ENCODE results near the gene CXCR3. TPM values are rescaled to one million over a fixed set of nuclear protein-coding genes. Genes with fewer than 3 reads are reported as not detected.

The CXCR3 gene
- total and polyA plus RNA-seq, 10 of the 15 experiments (the other 5 are each of a cell fraction or from before 2014, with no cell fraction given), result 1.4 to 48.2 (median 15.7) TPM

DNA sequence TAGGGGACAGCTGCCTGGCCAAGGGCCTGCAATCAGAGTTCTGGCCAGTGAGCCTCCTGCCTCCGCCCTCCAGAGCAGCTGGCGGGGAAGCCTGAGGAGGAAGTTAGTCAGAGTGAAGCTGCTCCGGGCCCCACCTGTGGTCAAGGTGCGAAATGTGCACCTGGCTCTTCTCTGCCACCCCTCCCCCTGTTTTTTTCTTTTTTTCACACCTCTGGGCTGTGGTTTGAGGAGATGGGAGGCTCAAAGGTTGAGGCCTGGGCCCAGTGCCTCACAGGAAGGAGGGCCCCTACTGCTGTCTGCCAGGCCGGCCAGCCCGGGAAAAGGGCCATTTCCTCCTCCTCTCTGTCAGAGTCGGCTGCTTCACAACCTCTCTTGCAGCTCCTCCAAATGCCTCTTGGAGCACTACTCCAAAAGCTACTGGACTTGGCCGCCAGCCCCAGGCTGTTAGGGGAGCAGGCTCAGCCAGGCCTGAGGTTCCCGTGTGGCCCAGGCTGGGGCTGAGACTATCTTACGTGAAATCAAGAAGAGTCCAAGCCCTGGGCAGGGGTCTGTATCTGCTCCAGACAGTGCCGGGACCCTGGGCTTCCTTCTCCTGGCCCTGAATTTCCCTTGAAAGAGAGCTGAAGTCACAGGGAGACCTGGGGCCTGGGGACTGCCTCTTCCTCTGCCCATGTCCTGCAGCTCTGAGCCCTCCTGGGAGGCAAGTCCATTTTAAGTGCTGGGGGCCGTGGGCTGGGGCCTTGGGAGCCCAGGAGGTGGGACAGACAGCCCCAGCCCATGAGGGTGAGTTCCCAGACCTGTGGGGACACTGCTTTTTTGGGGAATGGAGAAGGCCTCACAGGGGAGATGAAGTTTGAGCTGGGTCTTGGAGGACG is 4.5 kb upstream of the CXCR3 start:
- H3K9ac ChIP-seq (ENCODE audit: control insufficient read depth, insufficient read depth, low read length), result peak overlapping the region; percentile 66
- ChIA-PET RAD21 (ENCODE audit: unreplicated experiment) (interaction anchor here (0.8 to 6.6 kb wide), 8 partner anchors 9 to 108 kb away, joined by 3 to 44 read pairs (median 5); partner anchors contain the start of gene OGT), POLR2A (interaction anchor here (0.6 to 2.6 kb wide), 9 partner anchors 8 to 114 kb away, joined by 3 to 17 read pairs (median 4); partner anchors contain the start of gene OGT), SMC1A (ENCODE audit: uncharacterized antibody, unreplicated experiment) (interaction anchor here (0.6 to 9.3 kb wide), 10 partner anchors 13 to 274 kb away, joined by 3 to 119 read pairs (median 4); partner anchors contain the start of gene OGT), CTCF (interaction anchor here (0.8 to 3.2 kb wide), 8 partner anchors 9 to 84 kb away, joined by 3 to 16 read pairs (median 4); no protein-coding TSS in a partner anchor)
- peak overlapping the region; percentile 89 for H3K27ac ChIP-seq (ENCODE audit: control insufficient read depth, insufficient read depth)
- H3K4me1 ChIP-seq (ENCODE audit: control insufficient read depth, insufficient read depth, low read length), result peaks cover 56% of the 10 kb centered on the region
- H4K20me1 ChIP-seq (ENCODE audit: control insufficient read depth, insufficient read depth), result no peaks in the 10 kb centered on the region
- 17% methylated on average over 13 of the region's 13 CpGs for WGBS (ENCODE audit: insufficient coverage, insufficient replicate concordance, low lambda C conversion rate, missing lambda C conversion rate)
- H3K4me3 ChIP-seq, result no peak overlapping the region
- peaks cover 4% of the 10 kb centered on the region for H3K79me2 ChIP-seq (ENCODE audit: control insufficient read depth, insufficient read depth, low read length)
- intact Hi-C loops (cut with micrococcal nuclease; ENCODE audit: unreplicated experiment) (loop anchor here (1.0 kb wide), 2 partner anchors 10 to 27 kb away; no protein-coding TSS in a partner anchor), in situ Hi-C loops (cut with MboI) (no loop called here)
- H2AFZ ChIP-seq (ENCODE audit: control insufficient read depth, low read depth, low read length), result no peak overlapping the region
- BruUV-seq (replicated peaks), result no TSS peak
- DNase-seq (ENCODE audit: low read depth, low spot score), result peak; percentile 68
- no peaks in the 10 kb centered on the region for H3K36me3 ChIP-seq (ENCODE audit: control insufficient read depth in 2 of 2, insufficient read depth in 2 of 2, low read length in 1 of 2)
- no peaks in the 10 kb centered on the region; the same call in 1 of the 3 replicates for H3K9me3 ChIP-seq (replicated peaks; ENCODE audit: control insufficient read depth, insufficient read depth, low read length)
- H3K4me2 ChIP-seq (ENCODE audit: control insufficient read depth, insufficient read depth), result peak overlapping the region; percentile 64
- peak; percentile 73 for FAIRE-seq
- ATAC-seq, result peak; percentile 70
- no peaks in the 10 kb centered on the region for H3K27me3 ChIP-seq (replicated peaks in 1 of 2; ENCODE audit: control insufficient read depth in 2 of 2, insufficient read depth in 2 of 2, low read length in 1 of 2)
- no peak for TF ChIP-seq POLR2AphosphoS2 (IDR thresholded peaks at IDR 0.05; ENCODE audit: low read depth, low read length)
- TF ChIP-seq KLF5 (IDR thresholded peaks at IDR 0.05; ENCODE audit: partially characterized antibody), result peak; percentile 29
- TF ChIP-seq NFYB (IDR thresholded peaks at IDR 0.05; ENCODE audit: insufficient read depth, low read depth, low read length), result no peak
- TF ChIP-seq, protein P1, sequence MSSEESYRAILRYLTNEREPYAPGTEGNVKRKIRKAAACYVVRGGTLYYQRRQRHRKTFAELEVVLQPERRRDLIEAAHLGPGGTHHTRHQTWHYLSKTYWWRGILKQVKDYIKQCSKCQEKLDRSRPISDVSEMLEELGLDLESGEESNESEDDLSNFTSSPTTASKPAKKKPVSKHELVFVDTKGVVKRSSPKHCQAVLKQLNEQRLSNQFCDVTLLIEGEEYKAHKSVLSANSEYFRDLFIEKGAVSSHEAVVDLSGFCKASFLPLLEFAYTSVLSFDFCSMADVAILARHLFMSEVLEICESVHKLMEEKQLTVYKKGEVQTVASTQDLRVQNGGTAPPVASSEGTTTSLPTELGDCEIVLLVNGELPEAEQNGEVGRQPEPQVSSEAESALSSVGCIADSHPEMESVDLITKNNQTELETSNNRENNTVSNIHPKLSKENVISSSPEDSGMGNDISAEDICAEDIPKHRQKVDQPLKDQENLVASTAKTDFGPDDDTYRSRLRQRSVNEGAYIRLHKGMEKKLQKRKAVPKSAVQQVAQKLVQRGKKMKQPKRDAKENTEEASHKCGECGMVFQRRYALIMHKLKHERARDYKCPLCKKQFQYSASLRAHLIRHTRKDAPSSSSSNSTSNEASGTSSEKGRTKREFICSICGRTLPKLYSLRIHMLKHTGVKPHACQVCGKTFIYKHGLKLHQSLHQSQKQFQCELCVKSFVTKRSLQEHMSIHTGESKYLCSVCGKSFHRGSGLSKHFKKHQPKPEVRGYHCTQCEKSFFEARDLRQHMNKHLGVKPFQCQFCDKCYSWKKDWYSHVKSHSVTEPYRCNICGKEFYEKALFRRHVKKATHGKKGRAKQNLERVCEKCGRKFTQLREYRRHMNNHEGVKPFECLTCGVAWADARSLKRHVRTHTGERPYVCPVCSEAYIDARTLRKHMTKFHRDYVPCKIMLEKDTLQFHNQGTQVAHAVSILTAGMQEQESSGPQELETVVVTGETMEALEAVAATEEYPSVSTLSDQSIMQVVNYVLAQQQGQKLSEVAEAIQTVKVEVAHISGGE (CRISPR knock-in tag; IDR thresholded peaks at IDR 0.05), result no peak
- no peak for TF ChIP-seq PAX8 (IDR thresholded peaks at IDR 0.05)
- TF ChIP-seq ZSCAN29 (IDR thresholded peaks at IDR 0.05), result no peak
- TF ChIP-seq, protein P2, sequence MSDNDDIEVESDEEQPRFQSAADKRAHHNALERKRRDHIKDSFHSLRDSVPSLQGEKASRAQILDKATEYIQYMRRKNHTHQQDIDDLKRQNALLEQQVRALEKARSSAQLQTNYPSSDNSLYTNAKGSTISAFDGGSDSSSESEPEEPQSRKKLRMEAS (IDR thresholded peaks at IDR 0.05; ENCODE audit: low read depth, low read length), result peak; percentile 20; the same call in 1 of the 2 replicates
- TF ChIP-seq, protein P3, sequence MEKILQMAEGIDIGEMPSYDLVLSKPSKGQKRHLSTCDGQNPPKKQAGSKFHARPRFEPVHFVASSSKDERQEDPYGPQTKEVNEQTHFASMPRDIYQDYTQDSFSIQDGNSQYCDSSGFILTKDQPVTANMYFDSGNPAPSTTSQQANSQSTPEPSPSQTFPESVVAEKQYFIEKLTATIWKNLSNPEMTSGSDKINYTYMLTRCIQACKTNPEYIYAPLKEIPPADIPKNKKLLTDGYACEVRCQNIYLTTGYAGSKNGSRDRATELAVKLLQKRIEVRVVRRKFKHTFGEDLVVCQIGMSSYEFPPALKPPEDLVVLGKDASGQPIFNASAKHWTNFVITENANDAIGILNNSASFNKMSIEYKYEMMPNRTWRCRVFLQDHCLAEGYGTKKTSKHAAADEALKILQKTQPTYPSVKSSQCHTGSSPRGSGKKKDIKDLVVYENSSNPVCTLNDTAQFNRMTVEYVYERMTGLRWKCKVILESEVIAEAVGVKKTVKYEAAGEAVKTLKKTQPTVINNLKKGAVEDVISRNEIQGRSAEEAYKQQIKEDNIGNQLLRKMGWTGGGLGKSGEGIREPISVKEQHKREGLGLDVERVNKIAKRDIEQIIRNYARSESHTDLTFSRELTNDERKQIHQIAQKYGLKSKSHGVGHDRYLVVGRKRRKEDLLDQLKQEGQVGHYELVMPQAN (conservative IDR thresholded peaks at IDR 0.05), result peak; percentile 19; the same call in 1 of the 2 replicates
- TF ChIP-seq, protein P4, sequence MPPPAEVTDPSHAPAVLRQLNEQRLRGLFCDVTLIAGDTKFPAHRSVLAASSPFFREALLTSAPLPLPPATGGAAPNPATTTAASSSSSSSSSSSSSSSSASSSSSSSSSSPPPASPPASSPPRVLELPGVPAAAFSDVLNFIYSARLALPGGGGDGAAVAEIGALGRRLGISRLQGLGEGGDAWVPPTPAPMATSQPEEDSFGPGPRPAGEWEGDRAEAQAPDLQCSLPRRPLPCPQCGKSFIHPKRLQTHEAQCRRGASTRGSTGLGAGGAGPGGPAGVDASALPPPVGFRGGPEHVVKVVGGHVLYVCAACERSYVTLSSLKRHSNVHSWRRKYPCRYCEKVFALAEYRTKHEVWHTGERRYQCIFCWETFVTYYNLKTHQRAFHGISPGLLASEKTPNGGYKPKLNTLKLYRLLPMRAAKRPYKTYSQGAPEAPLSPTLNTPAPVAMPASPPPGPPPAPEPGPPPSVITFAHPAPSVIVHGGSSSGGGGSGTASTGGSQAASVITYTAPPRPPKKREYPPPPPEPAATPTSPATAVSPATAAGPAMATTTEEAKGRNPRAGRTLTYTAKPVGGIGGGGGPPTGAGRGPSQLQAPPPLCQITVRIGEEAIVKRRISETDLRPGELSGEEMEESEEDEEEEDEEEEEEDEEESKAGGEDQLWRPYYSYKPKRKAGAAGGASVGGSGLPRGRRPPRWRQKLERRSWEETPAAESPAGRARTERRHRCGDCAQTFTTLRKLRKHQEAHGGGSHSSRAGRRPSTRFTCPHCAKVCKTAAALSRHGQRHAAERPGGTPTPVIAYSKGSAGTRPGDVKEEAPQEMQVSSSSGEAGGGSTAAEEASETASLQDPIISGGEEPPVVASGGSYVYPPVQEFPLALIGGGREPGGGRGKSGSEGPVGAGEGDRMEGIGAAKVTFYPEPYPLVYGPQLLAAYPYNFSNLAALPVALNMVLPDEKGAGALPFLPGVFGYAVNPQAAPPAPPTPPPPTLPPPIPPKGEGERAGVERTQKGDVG (CRISPR knock-in tag; IDR thresholded peaks at IDR 0.05), result no peak
